Activated CD4-positive, CD25-positive, alpha-beta regulatory T cell treated with anti-CD3 and anti-CD28 coated beads, Interleukin-2, amount 50 U/mL, for 72 hours (primary cell): Measurements from ENCODE around the gene SEPTIN10.
"Not testable (repeated sequence)": the region's sequence is repeated elsewhere in the genome, so short reads cannot be mapped to it uniquely, and the experiment has no call there.

Experiments
- DNase-seq: peaks from one replicate; pipeline ENCODE4 v3.0.0; 2021

SEPTIN10 gene

DNA sequence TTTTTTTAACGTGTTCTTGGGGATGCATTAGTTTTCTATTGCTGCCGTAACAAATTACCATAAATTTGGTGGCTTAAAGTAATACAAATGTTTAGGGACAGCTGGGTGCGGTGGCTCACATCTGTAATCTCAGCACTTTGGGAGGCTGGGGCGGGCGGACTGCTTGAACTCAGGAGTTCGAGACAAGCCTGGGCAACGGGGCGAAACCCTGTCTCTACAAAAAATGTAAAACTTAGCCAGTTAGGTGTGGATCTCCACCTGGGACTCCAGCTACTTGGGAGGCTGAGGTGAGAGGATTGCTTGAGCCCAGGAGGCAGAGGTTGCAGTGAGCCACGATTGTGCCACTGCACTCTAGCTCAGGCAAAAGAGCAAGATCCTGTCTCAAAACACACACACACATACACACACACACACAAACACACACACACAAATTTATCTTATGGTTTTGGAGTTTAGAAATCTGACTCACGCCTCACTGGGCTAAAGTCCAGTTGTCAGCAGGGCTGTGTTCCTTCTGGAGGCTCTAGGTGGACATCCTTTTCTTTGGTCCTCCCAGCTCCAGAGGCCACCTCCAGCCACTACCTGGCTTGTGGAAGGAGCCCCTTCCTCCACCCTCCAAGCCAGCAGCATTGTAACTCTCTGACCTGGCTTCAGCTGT is 76.1 kb downstream of the SEPTIN10 start:
- DNase-seq: no peak

DNA sequence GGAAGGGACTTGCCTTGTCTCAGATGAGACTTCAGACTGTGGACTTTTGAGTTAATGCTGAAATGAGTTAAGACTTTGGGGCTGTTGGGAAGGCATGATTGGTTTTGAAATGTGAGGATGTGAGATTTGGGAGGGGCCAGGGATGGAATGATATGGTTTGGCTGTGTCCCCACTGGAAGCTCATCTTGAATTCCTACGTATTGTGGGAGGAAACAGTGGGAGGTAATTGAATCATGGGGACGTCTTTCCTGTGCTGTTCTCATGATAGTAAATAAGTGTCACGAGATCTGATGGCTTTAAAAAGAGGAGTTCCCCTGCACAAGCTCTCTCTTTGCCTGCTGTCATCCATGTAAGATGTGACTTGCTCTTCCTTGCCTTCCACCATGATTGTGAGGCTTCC is 77.2 kb downstream of the SEPTIN10 start:
- DNase-seq: not testable (repeated sequence)

DNA sequence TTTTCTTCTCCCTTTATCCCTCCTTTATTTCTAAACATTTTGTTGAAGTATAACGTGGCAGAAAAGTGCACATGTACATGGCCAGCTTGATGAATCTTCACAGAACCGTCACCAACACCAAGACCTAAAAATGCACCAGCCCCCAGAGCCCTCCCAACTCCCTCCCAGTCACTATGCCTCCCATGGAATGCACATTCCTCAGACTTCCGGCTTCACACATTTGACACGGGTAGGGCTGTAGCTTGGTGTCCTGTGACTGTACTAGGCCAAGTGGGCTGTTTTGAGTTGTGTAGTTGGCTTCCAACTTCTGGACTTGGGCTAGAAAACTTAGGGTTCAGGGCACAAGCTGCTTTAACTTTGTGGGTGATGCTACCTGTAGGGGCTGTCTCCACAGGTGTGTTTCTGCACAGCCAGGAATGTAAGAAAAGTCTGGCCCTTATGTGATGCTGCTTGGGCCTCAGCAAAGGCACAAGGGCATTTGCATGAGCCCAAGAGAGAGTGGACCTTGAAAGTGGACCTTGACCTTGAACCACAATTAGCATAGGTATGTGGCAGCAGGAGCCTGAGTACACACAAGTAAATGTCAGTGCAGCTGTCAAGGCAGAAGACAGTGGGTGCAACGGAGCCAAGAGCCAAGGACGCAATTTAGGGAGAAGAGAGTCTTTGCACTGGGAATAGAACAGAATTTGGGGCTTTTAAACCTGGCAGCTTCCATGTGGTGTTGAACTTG is 78.4 kb downstream of the SEPTIN10 start:
- no peak for DNase-seq

DNA sequence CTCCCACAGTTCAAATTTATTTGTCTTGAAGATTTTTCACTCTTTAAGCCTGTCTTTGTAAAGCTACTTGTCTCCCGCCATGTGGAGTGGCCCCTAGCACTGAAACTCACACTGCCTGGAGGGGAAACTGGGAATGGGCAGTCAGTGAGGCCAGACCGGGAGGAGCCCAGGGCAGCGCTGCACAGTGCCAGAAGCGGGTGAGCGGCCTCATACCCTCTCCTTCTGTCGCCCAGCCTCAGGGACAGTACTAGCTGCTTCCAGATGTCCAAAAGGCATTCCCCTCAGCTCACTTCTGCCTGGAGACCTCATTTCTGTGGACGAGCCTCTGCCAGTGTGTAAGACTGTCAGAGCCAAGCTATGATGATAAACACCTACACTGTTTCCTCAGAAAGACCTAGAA is 79.9 kb downstream of the SEPTIN10 start:
- no peak for DNase-seq

DNA sequence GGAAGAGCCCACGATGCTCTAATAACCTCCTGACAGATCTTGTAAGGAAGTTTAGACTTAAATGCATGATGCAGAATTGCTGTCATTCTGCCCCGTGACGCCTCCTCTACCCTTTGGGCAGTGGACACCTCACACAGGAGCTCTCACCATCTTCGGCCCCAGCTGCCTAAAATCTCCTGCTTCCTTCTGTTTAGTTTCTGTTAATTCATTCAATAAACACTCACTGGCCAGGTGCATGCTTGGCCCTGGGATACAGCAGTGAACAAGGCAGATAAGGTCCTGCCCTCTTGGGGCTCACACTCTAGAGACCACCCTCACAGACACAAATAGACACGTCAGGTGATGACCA is 81.1 kb downstream of the SEPTIN10 start:
- DNase-seq: no peak

DNA sequence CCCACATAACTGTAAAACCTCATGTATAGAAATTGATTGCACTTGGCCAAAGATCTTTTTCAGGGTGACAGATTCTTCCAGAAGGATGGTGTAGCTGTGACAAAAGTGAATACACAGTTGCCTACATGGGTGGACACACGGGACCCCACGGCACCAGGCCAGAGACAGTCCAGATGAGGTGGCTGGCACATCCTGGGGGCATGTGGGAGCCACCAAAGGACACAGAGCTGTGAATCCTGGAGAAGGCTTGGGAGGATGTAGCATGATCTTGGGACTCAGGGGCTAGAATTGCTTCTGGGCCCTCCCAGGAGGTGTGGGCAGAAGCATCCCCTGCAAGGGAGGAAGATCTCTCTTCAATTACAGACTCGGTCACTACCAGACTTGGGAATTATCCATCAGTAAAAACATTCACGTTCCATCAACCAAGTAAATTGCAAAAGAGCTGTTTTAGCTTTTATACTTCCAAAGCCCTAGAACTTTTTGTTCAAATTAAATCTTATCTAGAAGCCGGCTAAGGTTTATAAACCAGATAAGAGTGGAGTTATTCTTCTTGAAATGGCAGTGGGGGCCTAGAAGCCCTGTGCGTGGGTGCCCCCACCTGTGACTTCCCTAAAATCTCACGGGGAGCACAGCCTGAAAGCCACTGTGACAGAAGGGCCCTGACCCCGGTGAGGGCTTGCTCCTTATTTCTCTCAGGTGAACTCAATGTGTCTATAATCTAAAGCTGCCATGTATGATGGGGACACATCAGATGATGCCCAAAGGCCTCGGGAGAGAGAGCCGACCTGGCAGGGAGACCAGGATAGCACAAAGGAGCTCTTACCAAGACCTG is 81.7 kb downstream of the SEPTIN10 start:
- DNase-seq: no peak

DNA sequence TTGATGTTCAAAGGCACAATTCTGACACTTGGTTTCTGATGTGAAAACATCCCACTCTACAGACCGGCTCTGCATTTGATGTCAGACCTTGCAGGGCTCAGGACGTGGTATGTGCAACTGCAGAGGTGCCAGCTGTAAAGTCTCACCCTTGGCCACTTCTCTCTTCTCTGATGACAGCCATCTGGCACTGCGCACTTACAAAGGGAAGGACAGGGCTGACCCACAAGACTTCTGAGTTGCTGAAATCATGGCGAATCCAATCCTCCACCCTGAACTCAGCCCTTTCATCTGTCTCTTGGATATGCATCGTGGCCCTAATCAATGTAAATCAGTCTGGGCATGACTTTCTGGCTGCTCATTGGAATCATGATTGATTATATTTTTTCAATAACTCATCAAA is 82.5 kb downstream of the SEPTIN10 start:
- DNase-seq: no peak

DNA sequence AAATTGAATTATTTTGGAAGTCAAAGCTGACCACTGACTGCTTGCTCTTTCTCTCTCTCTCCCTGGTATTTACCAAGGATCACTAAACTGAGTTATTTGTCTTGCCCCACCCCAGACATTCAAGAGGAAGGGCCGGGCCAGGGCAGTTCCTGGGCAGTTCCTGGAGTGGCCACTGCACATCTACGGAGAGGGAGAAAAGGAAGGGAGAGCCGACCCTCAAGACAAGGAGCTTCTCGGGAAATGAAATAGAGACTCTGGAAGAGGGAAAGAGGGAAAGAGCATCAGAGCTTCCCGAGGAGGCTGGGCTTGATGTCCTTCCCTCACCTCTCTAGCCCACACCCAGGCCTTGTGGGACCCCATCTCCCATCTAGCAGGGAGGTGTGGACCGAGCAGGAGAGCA is 83.1 kb downstream of the SEPTIN10 start:
- no peak for DNase-seq

DNA sequence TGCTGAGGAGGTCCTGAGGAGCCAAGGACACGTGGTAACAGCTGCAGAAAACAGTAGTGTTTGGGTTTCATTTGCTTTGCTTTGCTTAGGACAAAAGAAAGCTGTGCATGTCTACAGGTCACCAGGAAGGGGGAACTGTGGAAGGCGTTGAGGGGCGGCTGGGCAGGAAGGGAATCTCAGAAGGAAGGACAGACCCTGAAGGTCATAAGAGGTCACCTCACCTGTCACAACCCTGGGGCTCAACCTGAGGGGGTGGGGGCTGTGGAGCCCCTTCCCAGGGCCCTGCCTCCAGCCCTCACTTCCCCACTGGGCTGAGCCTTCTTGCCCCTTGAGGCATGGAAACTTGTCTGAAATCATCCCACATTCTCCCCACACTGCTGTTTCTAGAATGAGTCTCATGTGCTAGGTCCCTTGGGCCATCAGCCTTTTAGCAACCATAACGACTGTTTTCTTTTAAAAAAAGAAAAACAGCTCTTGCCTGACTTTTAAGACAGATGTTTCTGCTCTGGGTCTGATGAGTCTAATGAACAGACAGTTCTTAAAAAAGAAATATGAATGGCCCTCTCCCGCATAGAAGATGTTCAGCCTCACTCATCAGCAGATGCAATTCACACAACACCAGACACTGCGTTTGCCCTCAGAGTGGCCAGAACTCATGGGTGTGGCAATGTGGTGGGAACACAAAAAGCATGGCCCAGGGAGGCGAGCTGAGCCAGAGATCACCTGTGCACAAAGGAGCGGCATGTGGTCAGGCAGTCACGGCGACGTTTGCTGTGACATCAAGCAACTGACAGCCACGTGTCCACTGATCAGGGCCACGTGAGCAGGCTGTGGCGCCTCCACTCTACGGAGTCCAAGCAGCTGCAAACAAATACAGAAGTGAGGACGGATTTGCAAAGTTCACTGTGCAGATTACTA is 84.0 kb downstream of the SEPTIN10 start:
- DNase-seq: no peak

DNA sequence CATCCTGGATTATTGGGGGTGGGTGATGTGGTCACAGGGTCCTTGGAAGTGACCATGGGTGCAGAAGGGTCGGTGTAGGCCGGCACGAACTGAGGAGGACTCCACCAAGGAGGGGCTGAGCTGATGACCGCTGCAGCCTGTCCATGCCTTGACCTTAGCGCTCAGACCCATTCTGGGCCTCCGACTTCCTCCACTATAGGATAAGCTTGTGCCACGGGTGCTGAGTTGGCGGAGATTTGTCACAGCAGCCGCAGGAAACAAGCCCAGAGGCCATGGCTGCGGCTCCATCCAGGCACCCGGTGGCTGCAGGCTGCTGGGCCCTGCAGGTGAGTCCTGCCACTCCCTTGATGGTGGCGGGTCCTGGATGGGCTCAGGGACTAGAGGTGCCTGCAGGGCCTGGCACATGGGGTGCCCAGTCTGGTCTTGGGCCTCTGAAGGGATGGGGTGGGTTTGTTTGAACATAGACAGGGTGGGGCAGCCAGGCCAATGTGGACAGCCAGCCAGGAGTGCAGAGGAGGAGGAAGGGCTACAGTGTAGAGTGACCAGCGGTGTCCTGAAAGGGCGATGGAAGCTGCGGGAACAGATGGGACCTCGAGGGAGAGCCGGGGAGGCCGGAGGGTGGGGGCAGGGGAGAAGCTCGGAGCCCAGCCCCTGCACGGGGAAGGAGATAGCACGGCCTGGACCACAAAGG is 84.8 kb downstream of the SEPTIN10 start:
- DNase-seq: no peak

DNA sequence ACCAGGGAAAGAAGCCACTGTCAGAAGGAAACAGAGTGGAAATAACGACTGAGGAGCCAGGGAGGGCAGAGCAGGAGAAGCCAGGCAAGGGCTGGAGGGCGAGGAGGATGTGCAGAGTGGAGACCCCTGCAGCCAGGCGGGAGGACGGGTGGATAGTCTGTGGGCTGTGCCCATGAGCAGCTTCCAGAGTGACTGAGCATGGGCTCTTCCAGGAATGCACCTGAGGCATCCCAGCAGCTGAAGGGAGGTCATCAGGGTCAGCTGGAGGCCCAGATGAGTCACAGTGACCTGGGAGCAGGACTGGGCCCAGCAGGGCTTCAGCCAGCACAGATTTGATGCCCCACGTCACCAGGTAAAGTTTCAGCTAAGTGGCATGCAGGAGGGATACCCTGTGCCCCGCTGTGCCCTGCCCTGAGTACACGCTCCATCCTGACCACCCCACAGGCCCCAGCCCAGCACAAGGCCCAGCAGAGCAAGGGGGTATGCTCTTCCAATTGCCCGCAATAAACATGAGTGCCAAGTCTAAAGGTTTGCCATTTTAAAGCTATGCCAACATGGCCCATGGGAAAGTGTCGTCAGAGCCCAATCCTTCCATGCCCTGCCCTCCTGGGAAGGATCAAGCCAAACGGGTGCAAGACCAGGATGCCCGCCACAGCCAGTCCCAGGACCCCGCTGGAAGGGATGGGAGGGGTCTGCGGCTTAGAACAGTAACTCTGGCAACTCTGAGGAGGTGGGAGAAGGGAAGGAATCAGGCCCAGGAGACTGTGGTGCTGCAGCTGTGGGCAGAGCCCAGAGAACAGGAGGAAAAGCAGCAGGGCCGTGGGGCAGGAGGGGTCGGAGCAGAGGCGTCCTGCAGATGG is 85.7 kb downstream of the SEPTIN10 start:
- DNase-seq: no peak

DNA sequence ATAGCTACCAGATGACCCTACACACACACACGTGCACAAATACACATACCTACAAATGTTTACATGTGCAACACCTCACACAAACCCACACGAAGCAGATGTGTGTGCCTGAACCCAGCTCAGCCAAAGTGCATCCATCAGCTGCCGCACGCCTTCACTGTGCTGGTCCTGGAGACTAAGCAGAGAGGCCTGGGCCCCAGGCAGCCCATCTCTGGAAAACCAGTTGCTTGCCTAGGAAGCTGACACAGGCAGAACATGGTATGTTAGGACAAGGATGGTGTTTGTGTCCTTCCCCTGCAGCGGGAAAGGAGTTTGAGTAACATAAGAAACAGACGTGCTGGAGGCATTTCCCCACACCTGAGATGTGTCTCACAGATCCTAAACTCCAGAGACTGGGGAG is 86.7 kb downstream of the SEPTIN10 start:
- no peak for DNase-seq

DNA sequence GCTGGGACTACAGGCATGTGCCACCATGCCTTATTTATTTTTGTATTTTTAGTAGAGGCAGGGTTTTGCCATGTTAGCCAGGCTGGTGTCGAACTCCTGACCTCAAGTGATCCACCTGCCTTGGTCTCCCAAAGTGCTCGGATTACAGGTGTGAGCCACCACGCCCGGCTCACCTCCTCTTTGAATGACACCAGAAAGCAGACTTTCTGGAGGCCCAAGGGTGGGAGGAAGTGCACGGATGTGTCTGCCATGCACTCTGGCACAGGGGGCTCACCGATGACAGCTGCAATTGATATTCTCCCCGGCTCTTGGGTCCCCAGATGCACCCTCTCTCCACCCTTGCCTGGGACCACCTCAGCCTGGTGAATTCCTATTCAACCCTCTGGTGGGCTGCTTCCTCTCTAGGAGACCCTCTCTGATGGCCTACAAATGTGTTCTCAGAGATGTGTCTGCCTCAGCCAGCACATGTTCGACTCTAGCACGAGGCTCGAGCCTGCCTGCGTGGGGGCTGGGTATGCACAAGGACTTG is 87.3 kb downstream of the SEPTIN10 start:
- no peak for DNase-seq

DNA sequence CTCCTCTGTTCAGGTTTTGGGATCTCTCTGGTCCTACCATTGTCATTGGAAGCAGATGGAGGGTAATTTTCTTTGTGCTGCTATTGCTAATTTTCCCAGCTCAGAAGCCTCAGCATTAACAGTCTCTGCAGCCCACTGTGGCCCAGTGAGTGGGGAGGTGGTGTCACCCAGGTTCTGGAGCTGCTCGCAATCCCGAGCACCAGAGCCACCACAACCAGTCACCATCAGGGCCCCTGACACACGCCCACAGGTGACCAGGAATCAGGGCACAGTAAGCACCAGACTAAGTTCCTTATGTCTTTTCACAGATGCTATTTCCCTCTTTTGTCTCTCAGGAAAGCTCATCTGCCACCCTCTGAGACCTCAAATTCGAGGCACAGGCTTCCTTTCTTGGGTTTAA is 87.9 kb downstream of the SEPTIN10 start:
- DNase-seq: no peak

DNA sequence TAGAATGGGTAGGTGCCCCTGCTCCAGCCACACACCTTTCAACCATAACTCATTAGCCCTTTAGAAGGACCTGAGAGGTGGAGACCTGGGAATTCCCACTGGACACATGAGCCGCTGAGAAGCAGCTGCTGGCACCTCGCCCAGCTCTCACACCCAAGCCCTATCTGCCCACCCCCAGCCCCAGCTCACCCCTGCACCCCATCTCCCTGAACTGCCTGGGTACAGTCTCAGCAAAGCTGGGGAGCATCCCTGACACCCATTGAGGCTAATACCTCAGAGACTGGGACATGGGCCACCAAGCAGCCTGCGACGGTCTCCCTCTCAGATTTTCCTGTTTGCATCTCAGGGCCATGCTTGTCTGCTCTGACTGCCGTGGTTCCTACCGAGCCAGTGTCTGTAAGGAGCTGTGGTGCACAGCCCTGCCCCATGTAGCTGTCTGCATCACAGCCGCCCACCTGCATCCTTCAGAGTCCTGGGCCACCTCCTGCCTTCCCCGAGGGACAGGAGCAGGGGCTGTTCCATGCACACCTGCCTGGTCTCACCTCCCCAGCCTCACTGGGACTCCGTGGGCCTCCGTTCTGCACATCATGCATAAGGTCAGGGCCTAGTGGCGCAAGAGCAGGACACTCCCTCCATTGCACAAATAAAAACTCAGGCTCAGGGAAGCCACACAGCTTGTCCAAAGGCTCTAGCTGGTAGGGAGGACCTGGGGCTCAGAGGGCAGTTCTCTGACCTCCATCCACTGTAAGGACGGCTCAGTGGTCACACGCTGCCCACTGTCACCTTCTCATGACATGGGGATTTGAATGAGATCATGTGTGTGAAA is 90.0 kb downstream of the SEPTIN10 start:
- no peak for DNase-seq

DNA sequence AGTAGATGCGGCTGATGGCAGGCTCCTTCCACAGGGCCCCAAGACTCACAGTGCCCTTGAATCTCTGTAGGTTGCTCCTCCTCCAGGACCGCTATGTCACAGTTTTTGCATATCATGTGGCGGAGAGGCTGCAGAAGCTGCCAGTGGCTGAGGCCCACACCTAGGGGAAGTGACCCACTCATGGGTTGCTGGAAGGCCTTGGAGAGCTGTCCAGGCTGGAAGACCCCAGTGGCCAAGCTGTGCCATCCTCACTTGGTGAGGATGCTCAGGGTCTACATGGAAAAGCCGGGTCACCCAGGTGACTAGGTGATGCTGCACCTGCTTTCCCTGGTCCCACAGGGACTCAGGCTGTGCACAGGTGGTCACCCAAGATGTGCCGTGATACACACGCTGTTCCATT is 90.6 kb downstream of the SEPTIN10 start:
- DNase-seq: no peak

DNA sequence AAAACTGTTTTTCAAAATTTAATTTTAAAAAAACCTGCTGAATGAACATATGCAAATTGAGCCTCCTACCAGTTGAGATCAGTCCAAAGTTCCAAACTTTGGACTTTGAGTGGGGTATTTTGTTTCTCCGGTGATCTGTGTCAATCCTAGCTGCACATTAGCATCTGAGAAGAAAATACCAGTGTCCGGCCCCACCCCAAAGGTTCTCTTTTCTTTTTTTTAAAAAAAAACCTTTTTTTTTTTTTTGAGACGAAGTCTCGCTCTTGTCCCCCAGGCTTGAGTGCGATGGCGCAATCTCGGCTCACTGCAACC is 91.7 kb downstream of the SEPTIN10 start:
- no peak for DNase-seq

DNA sequence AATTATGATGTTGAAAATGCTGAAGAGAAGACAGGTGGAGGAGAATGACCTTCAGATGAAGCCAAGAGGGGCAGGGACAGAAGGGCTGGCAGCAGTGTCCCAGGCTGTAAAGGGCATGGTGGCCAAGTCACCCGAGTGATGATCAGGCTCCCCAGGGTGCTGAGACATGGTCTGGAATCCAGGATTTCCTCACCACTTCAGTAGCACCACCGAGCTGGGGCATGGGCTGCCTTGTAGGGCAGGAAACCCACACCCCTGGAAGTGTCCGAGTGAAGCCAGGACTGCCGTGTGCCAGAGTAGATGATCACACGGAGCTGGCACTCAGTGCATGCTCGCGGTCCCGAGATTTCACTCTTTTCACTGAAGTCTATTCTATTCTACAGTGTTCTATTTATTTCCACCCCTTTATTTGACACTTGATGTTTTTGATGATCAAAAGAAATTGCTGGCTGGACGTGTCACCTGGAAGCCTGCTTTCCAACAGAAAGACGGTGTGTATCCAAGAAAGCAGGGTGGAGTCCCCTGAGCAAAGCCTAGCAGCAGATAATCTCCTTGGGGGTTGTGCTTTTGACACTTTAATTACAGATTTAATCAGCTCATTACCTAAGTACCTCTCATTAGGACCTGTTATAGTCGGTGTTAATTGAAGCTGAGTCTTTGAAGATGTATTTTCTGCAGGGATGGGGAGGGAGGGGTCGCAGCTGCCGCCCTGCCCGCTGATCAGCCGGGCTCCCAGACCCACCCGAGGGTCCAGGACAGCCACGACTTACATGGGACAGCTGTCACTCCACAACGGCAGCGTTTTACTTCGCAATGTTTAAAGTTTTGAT is 92.3 kb downstream of the SEPTIN10 start:
- no peak for DNase-seq

DNA sequence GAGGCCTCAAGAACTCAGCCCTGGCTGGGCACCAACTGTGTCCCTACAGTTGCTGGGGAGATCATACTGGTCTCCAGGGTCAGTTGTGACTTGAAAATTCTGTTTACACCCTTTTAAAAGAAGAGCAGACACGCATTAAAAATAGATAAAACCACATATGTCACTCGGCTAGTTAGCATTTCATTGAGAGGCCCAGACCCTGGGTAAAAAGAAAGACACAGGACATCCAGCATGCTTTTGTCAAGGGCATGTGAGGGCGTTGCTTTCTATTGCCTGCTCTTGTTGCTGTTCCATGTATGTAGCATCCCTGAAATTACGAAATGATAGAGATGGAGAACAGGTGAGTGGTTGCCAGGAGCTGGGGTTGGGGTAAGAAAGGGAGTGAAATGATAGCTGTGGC is 94.3 kb downstream of the SEPTIN10 start:
- DNase-seq: no peak
